Stimulated activated CD8-positive, alpha-beta memory T cell treated with anti-CD3 and anti-CD28 coated beads, Interleukin-15, amount 100 ng/mL, for 4 hours (primary cell): ENCODE results near the gene CD151.

ENCODE experiments used
- DNase-seq, 2 donors: peaks; one replicate each; pipeline ENCODE4 v3.0.0-alpha.2; 2020; ENCODE audit warnings: low read depth in 2 of 2

The CD151 gene

GRCh38 chr11:871472-871871 is 38.7 kb downstream of the CD151 start:
- no peak for DNase-seq

GRCh38 chr11:872799-873198 is 40.0 kb downstream of the CD151 start:
- DNase-seq, result no peak

DNA sequence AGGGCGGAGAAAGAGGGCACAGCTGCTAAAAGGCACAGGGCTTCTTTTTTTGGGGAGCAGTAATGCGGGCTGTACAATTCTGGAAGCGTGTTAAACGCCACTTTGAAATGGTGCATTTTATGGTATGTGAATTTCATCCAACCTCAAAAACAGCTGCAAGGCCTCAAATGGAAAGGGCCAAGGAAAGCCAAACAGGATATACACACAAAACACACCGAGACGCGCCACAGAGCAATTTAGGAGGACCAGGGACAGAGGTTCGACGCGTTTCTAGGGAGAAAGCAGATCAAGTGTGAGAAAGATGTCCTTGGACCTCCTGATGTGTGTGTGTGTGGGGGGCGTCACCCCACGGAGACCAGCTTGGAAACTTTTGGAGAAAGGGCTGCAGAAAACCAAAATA is 41.0 kb downstream of the CD151 start:
- DNase-seq, result no peak

GRCh38 chr11:875203-875602 is 42.5 kb downstream of the CD151 start:
- no peak for DNase-seq

DNA sequence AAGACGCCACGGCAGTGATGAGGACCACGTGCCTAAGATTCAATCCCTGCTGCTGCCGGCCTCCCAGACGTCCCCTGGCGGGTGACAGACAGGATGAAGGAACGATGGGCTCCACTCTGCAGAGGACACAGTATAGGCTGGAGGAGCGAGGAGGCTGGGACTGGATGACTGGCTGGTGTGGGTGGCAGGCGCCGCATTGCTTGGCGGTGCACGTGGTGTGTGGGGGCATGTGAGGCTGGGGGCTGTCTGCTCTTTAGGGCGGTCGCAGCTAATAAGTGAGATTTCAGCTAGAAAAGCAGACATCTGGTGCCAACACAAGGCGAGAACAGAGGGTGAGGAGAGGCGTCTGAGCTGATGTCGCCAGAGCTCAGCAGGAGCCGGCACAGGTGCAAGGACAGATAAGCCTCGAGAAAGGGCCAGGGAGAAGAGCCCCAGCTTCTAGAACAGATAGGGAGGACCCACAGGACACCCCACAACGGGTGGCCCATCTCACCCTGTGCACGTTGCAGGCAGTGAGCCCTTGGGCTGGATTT is 43.1 kb downstream of the CD151 start:
- no peak for DNase-seq

GRCh38 chr11:876545-876944 is 43.8 kb downstream of the CD151 start:
- no peak for DNase-seq

- no peak for DNase-seq
Measured at GRCh38 chr11:877565-877964, 44.8 kb downstream of the CD151 start.

- DNase-seq, result no peak
Measured at GRCh38 chr11:880447-880846, 47.7 kb downstream of the CD151 start.

DNA sequence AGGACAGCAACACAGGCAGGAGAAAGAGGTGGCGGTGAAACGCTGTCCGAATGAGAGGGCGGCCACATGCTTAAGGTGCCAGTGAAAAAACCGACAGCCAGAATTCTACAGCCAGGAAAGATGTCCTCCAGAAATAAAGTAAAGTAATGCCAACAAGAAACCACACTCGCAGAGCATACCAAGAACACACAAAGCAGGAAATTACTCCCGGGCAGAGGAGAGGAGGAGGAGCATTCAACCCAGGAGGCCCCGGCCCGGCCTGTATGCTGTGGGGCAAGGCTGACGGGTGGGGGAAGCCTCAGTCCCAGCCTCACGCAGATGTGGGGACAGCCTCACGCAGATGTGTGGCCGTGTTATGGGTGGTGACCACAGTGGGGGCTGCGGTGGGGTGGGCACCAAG is 49.8 kb downstream of the CD151 start:
- DNase-seq, result no peak

GRCh38 chr11:883527-883926 is 50.8 kb downstream of the CD151 start:
- DNase-seq, result no peak

GRCh38 chr11:884578-885070 is 51.9 kb downstream of the CD151 start:
- DNase-seq, result no peak

DNA sequence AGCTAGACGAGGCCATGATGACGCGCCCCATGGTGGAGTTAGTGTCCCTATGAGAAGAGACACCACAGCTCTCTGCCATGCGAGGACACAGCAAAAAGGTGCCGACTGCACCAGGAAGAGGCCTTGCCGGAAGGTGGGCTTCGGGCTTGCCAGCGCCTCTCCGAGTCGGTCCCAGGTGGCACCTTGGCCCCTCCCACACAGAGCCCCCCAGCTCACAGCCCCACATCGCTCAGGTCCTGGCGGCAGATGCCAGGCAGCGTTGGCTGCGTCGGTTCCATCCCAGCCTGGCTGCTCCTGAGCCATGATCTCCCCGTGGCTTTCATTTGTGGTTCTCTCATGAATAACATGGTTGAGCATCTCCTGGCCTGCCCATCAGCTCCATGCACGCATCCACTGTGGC is 53.8 kb downstream of the CD151 start:
- DNase-seq, result no peak

DNA sequence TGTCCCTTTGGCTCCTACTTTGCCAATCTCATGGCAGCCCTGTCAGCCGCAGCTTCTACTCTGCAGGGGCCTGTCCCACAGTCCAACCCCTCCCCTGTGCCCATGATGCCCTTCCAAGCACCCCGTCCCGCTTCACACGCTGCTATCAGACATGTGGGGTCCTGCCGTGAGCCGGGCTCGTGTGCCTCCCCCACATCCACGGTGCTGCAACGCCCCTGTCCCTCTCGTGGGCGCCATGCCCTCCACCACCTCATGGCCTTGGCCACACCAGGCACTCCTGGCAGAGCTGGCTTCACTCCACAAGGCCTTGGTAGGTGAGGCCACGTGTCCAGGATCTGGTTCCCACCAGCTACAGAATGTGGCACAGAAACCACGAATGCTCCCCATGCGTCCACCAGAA is 54.8 kb downstream of the CD151 start:
- DNase-seq, result no peak
